Mucosa of descending colon (tissue), 3 donors: ENCODE data around the gene RUVBL1. TPM values are rescaled to one million over a fixed set of nuclear protein-coding genes. Genes with fewer than 3 reads are reported as not detected.

ENCODE experiments used
- ATAC-seq: fragments of 200-7000 bp; cut with Tn5 transposase; one replicate; pipeline ENCODE4 v1.9.1; 2020; ENCODE audit warnings: mild to moderate bottlenecking, moderate library complexity
- DNase-seq, 3 donors: peaks; one replicate each; pipeline ENCODE4 v3.0.0-alpha.2; 2020
- H3K36me3 ChIP-seq: fragments of 200-600 bp; one replicate; pipeline ENCODE4 v1.8.0; 2021; ENCODE audit warnings: low read depth, mild to moderate bottlenecking
- H3K4me1 ChIP-seq: fragments of 200-600 bp; one replicate; pipeline ENCODE4 v1.8.0; 2021; ENCODE audit warnings: low read depth, mild to moderate bottlenecking
- H3K4me3 ChIP-seq: fragments of 200-600 bp; one replicate; pipeline ENCODE4 v1.8.0; 2021; ENCODE audit warnings: mild to moderate bottlenecking
- H3K9me3 ChIP-seq: fragments of 200-600 bp; one replicate; pipeline ENCODE4 v1.8.0; 2021; ENCODE audit warnings: mild to moderate bottlenecking
- CTCF ChIP-seq: fragments of 200-600 bp; IDR thresholded peaks from one replicate; pipeline ENCODE4 v1.8.0; 2022; ENCODE audit warnings: antibody characterized with exemption, mild to moderate bottlenecking
- intact Hi-C, 2 donors: fragments of 100-400 bp; cut with DNase I in 1 of 2; cut with micrococcal nuclease in 1 of 2; formaldehyde crosslinking; loops; one replicate each; pipeline versions ENCODE4 v1.11.0 to v1.11.1; 2022; cut with DNase I, micrococcal nuclease
- total RNA-seq, 3 donors: library from RNA; stranded (reverse); fragmentation: NEBNext Ultra II Directional in 2 of 3; extraction: Animal tissue kit (Norgen Biotek cat#: 25700) in 2 of 3; gene quantifications; one replicate each; pipeline versions ENCODE4 v1.2.1 to v1.2.4, GENCODE V29; 2021 to 2023
- donor health status: DM: no; HTN: no; CAD: no; lungs with moderate emphysema.
- donor health status: DM: no; HTN: no; CAD: no.
- donor health status: DM: no; HTN: yes; CAD: no.

Gene RUVBL1
- total RNA-seq, 3 donors from 2014 or later, result 12.1 to 19.0 (median 15.6) TPM

GRCh38 chr3:128069271-128069670 is 54.3 kb downstream of the RUVBL1 start:
- no peak for DNase-seq
- ATAC-seq, result no peak
- intact Hi-C loops, result no loop called here
- no peaks in the 10 kb centered on the region for H3K9me3 ChIP-seq
- H3K4me1 ChIP-seq, result no peaks in the 10 kb centered on the region
- H3K4me3 ChIP-seq, result no peak overlapping the region
- peaks cover 36% of the 10 kb centered on the region for H3K36me3 ChIP-seq
- TF ChIP-seq CTCF, result no peak

- peak; percentile 17 for TF ChIP-seq CTCF
- H3K4me1 ChIP-seq, result no peaks in the 10 kb centered on the region
- intact Hi-C loops, result no loop called here
- no peak overlapping the region for H3K4me3 ChIP-seq
- DNase-seq (no peak), ATAC-seq (peak; percentile 47)
- H3K36me3 ChIP-seq, result peaks cover 38% of the 10 kb centered on the region
- no peaks in the 10 kb centered on the region for H3K9me3 ChIP-seq
Observed at GRCh38 chr3:128068156-128068620, 55.4 kb downstream of the RUVBL1 start.

- H3K4me1 ChIP-seq, result no peaks in the 10 kb centered on the region
- intact Hi-C loops, result no loop called here
- DNase-seq (no peak), ATAC-seq (no peak)
- no peaks in the 10 kb centered on the region for H3K9me3 ChIP-seq
- no peak overlapping the region for H3K4me3 ChIP-seq
- peaks cover 40% of the 10 kb centered on the region for H3K36me3 ChIP-seq
- TF ChIP-seq CTCF, result no peak
Observed at GRCh38 chr3:128067489-128067888, 56.1 kb downstream of the RUVBL1 start.

GRCh38 chr3:128066676-128067075 is 56.9 kb downstream of the RUVBL1 start:
- Histone ChIP-seq H3K9me3 (no peaks in the 10 kb centered on the region), H3K36me3 (peaks cover 46% of the 10 kb centered on the region), H3K4me3 (no peak overlapping the region), H3K4me1 (no peaks in the 10 kb centered on the region)
- no peak for TF ChIP-seq CTCF
- DNase-seq (no peak), ATAC-seq (no peak)
- intact Hi-C loops, result no loop called here

- Histone ChIP-seq H3K4me1 (no peaks in the 10 kb centered on the region), H3K36me3 (peaks cover 51% of the 10 kb centered on the region), H3K4me3 (no peak overlapping the region), H3K9me3 (no peaks in the 10 kb centered on the region)
- no peak for TF ChIP-seq CTCF
- DNase-seq (no peak), ATAC-seq (no peak)
- intact Hi-C loops, result no loop called here
Observed at GRCh38 chr3:128066114-128066513, 57.5 kb downstream of the RUVBL1 start.

- TF ChIP-seq CTCF, result no peak
- H3K4me3 ChIP-seq, result no peak overlapping the region
- H3K9me3 ChIP-seq, result no peaks in the 10 kb centered on the region
- H3K4me1 ChIP-seq, result no peaks in the 10 kb centered on the region
- intact Hi-C loops, result no loop called here
- no peak for ATAC-seq
- peaks cover 55% of the 10 kb centered on the region for H3K36me3 ChIP-seq
- no peak for DNase-seq
Observed at GRCh38 chr3:128064962-128065361, 58.6 kb downstream of the RUVBL1 start.
